AG04449 (cell line): ENCODE measurements around the gene FAM221B.

Source experiments
- CTCF ChIA-PET: fragments of 350-600 bp; formaldehyde crosslinking; extraction: SDS; loops from one replicate; lab custom pipeline; 2021; ENCODE audit warnings: antibody characterized with exemption; lab: Yijun Ruan, JAX
- POLR2A ChIA-PET: fragments of 400-600, 350-600 bp; formaldehyde crosslinking; extraction: SDS; loops from one replicate; lab custom pipeline; 2020; ENCODE audit warnings: antibody characterized with exemption, inconsistent platforms; lab: Yijun Ruan, JAX
- DNase-seq: peaks from one replicate; pipeline ENCODE4 v3.0.0-alpha.2; 2010; ENCODE audit warnings: low read depth, low spot score
- H3K4me3 ChIP-seq: 2 replicates; pipeline ENCODE4 v1.5.1; 2011; ENCODE audit warnings: low read depth, mild to moderate bottlenecking, control low read depth, low read length
- CTCF ChIP-seq: IDR thresholded peaks from one replicate; pipeline ENCODE4 v1.5.1; 2011; ENCODE audit warnings: mild to moderate bottlenecking, moderate library complexity, low read length, control low read depth, inconsistent platforms; ENCODE audit not compliant: insufficient read depth; ENCODE audit errors: missing control alignments

FAM221B gene

DNA sequence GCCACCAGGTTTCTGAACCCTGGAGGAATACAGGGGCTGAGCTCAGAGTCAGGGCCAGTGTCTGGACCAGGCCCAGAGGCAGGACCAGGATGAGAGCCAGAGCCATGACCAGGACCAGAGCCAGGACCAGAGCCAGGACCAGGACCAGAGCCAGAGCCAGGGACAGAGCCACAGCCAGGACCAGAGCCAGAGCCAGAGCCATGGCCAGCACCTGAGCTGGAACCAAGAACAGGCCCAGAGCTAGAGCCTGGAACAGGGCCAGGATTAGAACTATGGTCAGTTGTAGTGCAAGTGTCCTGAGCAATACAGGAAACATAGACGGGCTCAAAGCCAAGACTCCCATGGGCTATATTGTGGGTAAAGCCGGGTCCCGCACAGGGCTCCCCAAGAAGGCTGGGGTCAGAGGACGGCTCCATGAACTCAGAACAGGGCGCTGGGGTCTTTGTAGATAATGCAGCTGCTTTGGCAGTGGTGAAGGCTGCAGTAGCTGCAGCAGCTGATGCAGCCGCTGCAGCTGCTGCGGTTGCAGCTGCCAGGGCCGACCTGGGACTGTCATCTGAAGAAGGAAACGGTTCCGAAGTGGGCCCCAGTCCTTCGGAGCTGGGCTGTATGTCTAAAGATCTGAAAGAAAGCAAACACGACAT, 17.0 kb downstream of the FAM221B start:
- H3K4me3 ChIP-seq = peak overlapping the region; percentile 64
- CTCF ChIA-PET = interaction anchor here (1.5 to 17.0 kb wide), 8 partner anchors 12 to 150 kb away, joined by 4 to 201 read pairs (median 14); partner anchors contain the start of genes FAM221B, NPR2 and TMEM8B
- no peak for TF ChIP-seq CTCF
- POLR2A ChIA-PET = interaction anchor here (0.7 to 1.1 kb wide), 3 partner anchors 21 to 123 kb away, joined by 3 to 4 read pairs (median 3); no protein-coding TSS in a partner anchor
- DNase-seq = no peak

DNA sequence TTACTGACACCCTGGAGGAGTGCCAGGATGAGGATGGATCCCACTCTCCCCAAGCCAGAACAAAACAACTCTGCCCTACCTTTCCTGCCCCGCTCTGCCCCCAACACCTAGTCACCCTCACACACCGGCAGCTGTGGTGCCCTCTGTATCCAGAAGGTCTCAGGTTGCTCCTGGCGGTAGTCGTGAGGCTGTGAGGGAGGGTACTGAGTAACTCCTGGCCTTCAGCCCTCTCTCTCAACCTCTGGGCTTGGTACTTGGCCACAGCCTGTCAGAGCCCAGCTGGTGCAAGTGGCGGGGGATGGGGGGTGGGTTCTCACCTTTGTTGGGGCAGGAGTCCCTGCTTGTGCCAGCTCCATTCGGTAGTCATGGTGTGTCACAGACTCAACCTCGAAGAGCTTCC, 18.4 kb downstream of the FAM221B start:
- DNase-seq = no peak
- ChIA-PET POLR2A (no interaction called here), CTCF (interaction anchor here (3.2 to 17.0 kb wide), 2 partner anchors 20 to 93 kb away, joined by 10 to 201 read pairs; partner anchors contain the start of gene NPR2)
- TF ChIP-seq CTCF = no peak
- no peak overlapping the region for H3K4me3 ChIP-seq

- TF ChIP-seq CTCF = no peak
- CTCF ChIA-PET = interaction anchor here (17.0 kb wide), 1 partner anchor 19 kb away, joined by 201 read pairs; the partner anchor contains the start of gene NPR2
- no peak for DNase-seq
- POLR2A ChIA-PET = no interaction called here
- H3K4me3 ChIP-seq = no peak overlapping the region
Measured at GRCh38 chr9:35808433-35808832, 20.1 kb downstream of the FAM221B start.

GRCh38 chr9:35806101-35806500, 22.4 kb downstream of the FAM221B start:
- no peak for TF ChIP-seq CTCF
- no peak for DNase-seq
- no peak overlapping the region for H3K4me3 ChIP-seq
- ChIA-PET POLR2A (no interaction called here), CTCF (interaction anchor here (1.1 to 17.0 kb wide), 4 partner anchors 11 to 105 kb away, joined by 3 to 201 read pairs (median 5); partner anchors contain the start of gene NPR2)

DNA sequence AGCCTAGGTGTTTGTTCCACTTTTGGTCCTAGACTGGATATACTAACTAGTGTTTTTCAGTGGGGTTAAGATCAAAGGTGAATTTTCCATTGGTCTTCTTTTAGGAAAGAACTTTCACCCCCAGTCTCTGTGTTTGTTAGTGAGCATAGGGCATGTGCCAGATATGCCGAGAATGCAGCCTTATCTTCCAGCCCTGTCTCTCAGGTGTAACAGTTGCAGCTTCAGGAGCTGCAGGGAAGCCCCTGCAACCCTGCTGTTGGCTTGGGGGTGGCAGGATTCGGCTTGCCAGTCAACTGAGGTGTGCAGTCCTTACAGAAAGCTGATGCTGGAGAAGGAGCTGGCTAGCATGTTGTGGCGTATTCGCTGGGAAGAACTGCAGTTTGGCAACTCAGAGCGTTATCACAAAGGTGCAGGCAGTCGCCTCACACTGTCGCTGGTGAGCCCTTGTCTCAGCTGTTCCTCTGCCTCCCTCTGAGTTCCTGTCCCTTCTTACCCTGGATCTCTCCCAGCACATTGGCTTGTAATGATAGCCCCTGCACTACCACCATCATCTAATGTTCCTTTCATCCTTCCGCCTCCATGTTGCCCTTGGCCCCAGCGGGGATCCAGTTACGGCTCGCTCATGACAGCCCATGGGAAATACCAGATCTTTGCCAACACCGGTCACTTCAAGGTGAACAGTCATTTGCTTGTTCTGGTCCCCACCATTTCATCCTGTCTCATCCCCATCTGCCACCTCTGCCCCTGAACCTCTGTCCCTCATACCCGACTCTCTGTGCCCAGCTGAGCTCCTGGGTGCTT, 27.0 kb downstream of the FAM221B start:
- no peak overlapping the region for H3K4me3 ChIP-seq
- no peak for TF ChIP-seq CTCF
- ChIA-PET CTCF (interaction anchor here (0.7 to 17.0 kb wide), 4 partner anchors 12 to 73 kb away, joined by 3 to 201 read pairs (median 7); partner anchors contain the start of genes HINT2 and NPR2), POLR2A (no interaction called here)
- DNase-seq = no peak

- TF ChIP-seq CTCF = no peak
- no peak for DNase-seq
- no peak overlapping the region for H3K4me3 ChIP-seq
- CTCF ChIA-PET = interaction anchor here (1.3 to 17.0 kb wide), 5 partner anchors 11 to 81 kb away, joined by 3 to 201 read pairs (median 11); partner anchors contain the start of genes NPR2 and SPAG8
- POLR2A ChIA-PET = no interaction called here
Measured at GRCh38 chr9:35800530-35800929, 28.0 kb downstream of the FAM221B start.
